H1 (cell line): Measurements from ENCODE around the gene HAGH. TPM values are rescaled to one million over a fixed set of nuclear protein-coding genes. Genes with fewer than 3 reads are reported as not detected.

ENCODE experiments used
- EGR1 ChIP-seq: IDR thresholded peaks from 2 replicates; pipeline ENCODE4 v1.6.1; 2011; ENCODE audit warnings: low read depth, low read length, borderline replicate concordance
- HDAC2 ChIP-seq, 2 experiments: fragments of 300-600 bp in 1 of 2; sonication (generic) in 1 of 2; IDR thresholded peaks; 2 replicates each; pipeline ENCODE4 v1.6.1; 2011 to 2012; ENCODE audit warnings: low read depth in 2 of 2, low read length in 2 of 2, mild to moderate bottlenecking in 2 of 2, moderate library complexity in 2 of 2, borderline replicate concordance in 1 of 2, inconsistent platforms in 1 of 2
- KDM1A ChIP-seq: fragments of 200-600, 300-600 bp; sonication (generic); IDR thresholded peaks from 2 replicates; pipeline ENCODE4 v1.7.1; 2016; ENCODE audit warnings: mild to moderate bottlenecking, low read length, borderline replicate concordance
- KDM4A ChIP-seq: IDR thresholded peaks from one replicate; pipeline ENCODE4 v1.7.1; 2012; ENCODE audit warnings: low read depth, mild to moderate bottlenecking, moderate library complexity, low read length, inconsistent platforms; ENCODE audit not compliant: severe bottlenecking
- SIN3A ChIP-seq, 2 experiments: IDR thresholded peaks in 1 of 2; conservative IDR thresholded peaks in 1 of 2; 2 replicates each; pipeline ENCODE4 v1.6.1; 2011 to 2012; ENCODE audit warnings: low read length in 2 of 2, improper control_type of control experiment in 1 of 2, low read depth in 1 of 2, mild to moderate bottlenecking in 1 of 2
- SIX5 ChIP-seq: IDR thresholded peaks from 2 replicates; pipeline ENCODE4 v1.6.1; 2011; ENCODE audit warnings: mild to moderate bottlenecking, low read depth, low read length
- SP4 ChIP-seq: IDR thresholded peaks from 2 replicates; pipeline ENCODE4 v1.6.1; 2012; ENCODE audit warnings: low read length, inconsistent platforms
- TAF1 ChIP-seq: IDR thresholded peaks from 2 replicates; pipeline ENCODE4 v1.6.1; 2011; ENCODE audit warnings: mild to moderate bottlenecking, low read depth, low read length
- polyA plus RNA-seq, 7 experiments: library from polyadenylated mRNA; depleted of rRNA in 3 of 7; stranded (reverse) in 5 of 7; unstranded in 2 of 7; fragments of >200 nt in 5 of 7; fragments of 200-250 nt in 2 of 7; gene quantifications; 1 replicate in 5 of 7; 2 replicates in 1 of 7; 4 replicates in 1 of 7; pipeline versions ENCODE4 v1.2.1 to v1.2.3, GENCODE V29; 2011 to 2013; ENCODE audit warnings: missing spikeins in 2 of 7, mixed read lengths in 2 of 7
- total RNA-seq: library from RNA; stranded (reverse); fragmentation: NEBNext Ultra II Directional; extraction: Animal tissue kit (Norgen Biotek cat#: 25700); gene quantifications from 2 replicates; pipeline ENCODE4 v1.2.1, GENCODE V29; 2021

HAGH gene
- total and polyA plus RNA-seq, 2 of the 8 experiments (the other 6 are each of a cell fraction or from before 2014, with no cell fraction given): 28.7 to 40.6 TPM

DNA sequence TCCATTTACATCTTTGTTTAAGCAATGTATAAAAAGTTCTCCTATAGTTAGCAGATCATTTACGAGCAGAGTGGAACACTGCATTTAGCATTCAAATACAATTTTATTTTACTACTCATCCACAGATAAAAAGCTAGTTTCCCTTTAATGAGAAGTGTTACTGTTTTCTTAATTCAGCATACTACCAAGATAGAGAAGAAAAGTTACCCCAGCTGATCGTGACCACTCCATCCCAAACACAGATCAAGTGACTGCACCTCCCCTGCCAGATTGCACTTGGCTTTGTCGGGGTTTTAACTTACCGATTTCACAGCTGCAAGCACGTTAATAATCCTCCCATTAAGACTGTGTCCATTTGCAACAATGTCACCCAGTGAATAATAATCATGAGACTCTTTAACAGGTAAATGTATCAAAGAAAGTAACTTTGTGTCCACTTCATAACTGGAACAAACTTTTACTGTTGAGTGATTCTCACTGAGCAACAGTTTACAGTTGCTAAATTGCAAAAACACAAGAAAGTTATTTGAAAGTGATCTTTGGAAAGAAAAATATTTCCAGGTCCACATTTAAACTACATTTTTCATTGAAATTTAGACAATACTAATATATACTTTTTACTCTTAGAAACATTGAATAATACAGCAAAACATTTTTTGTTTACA, 30.9 kb upstream of the HAGH start (continued):
- TF ChIP-seq KDM4A (no peak), HDAC2 (IDR thresholded peaks at IDR 0.05; ENCODE audit: borderline replicate concordance in 1 of 2, low read depth in 2 of 2, low read length in 2 of 2) (no peak), SIN3A (conservative IDR thresholded peaks at IDR 0.05 in 1 of 2, IDR thresholded peaks at IDR 0.05 in 1 of 2; ENCODE audit: low read depth in 1 of 2, low read length in 2 of 2) (no peak), KDM1A (no peak), TAF1 (no peak), SP4 (no peak), EGR1 (no peak), SIX5 (no peak)
